GM12874 (cell line): ENCODE results near the gene TLX2.

Experiments used
- CTCF ChIP-seq: IDR thresholded peaks from 2 replicates; pipeline ENCODE4 v1.5.1; 2011; ENCODE audit warnings: low read depth, mild to moderate bottlenecking, control low read depth, low read length, moderate library complexity; ENCODE audit not compliant: insufficient read depth

Gene TLX2

GRCh38 chr2:74522516-74522915, 8.3 kb downstream of the TLX2 start:
- no peak for TF ChIP-seq CTCF

GRCh38 chr2:74524005-74524404, 9.8 kb downstream of the TLX2 start:
- no peak for TF ChIP-seq CTCF

- TF ChIP-seq CTCF, result no peak
These were observed 10.9 kb downstream of the TLX2 start for GRCh38 chr2:74524955-74525716.

GRCh38 chr2:74525717-74526648, 11.7 kb downstream of the TLX2 start, which contains the start of gene DQX1:
Gene DQX1, minus strand, starts transcription at chr2:74526231. Its CDS starts 502 bp downstream, at chr2:74525729.
- no peak for TF ChIP-seq CTCF

- no peak for TF ChIP-seq CTCF
These were observed 12.5 kb downstream of the TLX2 start for GRCh38 chr2:74526649-74527230.

GRCh38 chr2:74527741-74528140, 13.5 kb downstream of the TLX2 start:
- no peak for TF ChIP-seq CTCF
